Right lobe of liver (tissue), 6 donors: ENCODE results near the gene CD99. TPM values are rescaled to one million over a fixed set of nuclear protein-coding genes. Genes with fewer than 3 reads are reported as not detected.

Source experiments
- ATAC-seq, 4 donors: fragments of 200-7000 bp; cut with Tn5 transposase; one replicate each; pipeline ENCODE4 v1.9.1; 2020; ENCODE audit warnings: mild to moderate bottlenecking in 4 of 4, moderate library complexity in 4 of 4
- DNase-seq, 3 donors: peaks; one replicate each; pipeline ENCODE4 v3.0.0-alpha.2; 2020
- H3K27ac ChIP-seq, 3 donors: fragments of 200-600 bp; one replicate each; pipeline ENCODE4 v1.8.0; 2022
- H3K27me3 ChIP-seq, 2 donors: fragments of 200-600 bp; one replicate each; pipeline ENCODE4 v1.8.0; 2022
- H3K36me3 ChIP-seq, 4 donors: fragments of 200-600 bp; sonication (generic) in 1 of 4; one replicate each; pipeline versions ENCODE4 v1.5.1 to v1.8.0; 2017 to 2022; ENCODE audit warnings: control low read depth in 1 of 4
- H3K4me1 ChIP-seq, 4 donors: fragments of 200-600 bp; sonication (generic) in 1 of 4; one replicate each; pipeline versions ENCODE4 v1.5.1 to v1.8.0; 2017 to 2022; ENCODE audit warnings: control low read depth in 1 of 4
- H3K4me3 ChIP-seq, 3 donors: fragments of 200-600 bp; one replicate each; pipeline ENCODE4 v1.8.0; 2022
- H3K9me3 ChIP-seq, 4 donors: fragments of 200-600 bp; sonication (generic) in 1 of 4; one replicate each; pipeline versions ENCODE4 v1.5.1 to v1.8.0; 2017 to 2022; ENCODE audit warnings: control low read depth in 1 of 4
- CTCF ChIP-seq, 4 donors: fragments of 200-600 bp in 3 of 4; fragments of 450-650 bp in 1 of 4; IDR thresholded peaks; one replicate each; pipeline versions ENCODE4 v1.5.1 to v1.8.0; 2016 to 2022; ENCODE audit warnings: antibody characterized with exemption in 4 of 4, mild to moderate bottlenecking in 2 of 4
- POLR2A ChIP-seq: fragments of 450-650 bp; IDR thresholded peaks from one replicate; pipeline ENCODE4 v1.6.1; 2017; ENCODE audit warnings: antibody characterized with exemption, mild to moderate bottlenecking
- WGBS: methylation state at CpG from one replicate; pipeline ENCODE4 v1.1.6; 2018; ENCODE audit warnings: low coverage, low lambda C conversion rate; ENCODE audit not compliant: insufficient coverage; ENCODE audit errors: missing lambda C conversion rate; 5-methylcytosine and 5-hydroxymethylcytosine counted together
- intact Hi-C, 2 donors: fragments of 100-400 bp; cut with DNase I; formaldehyde crosslinking; loops; one replicate each; pipeline versions ENCODE4 v1.11.2 to v1.14.1; 2022
- total RNA-seq, 6 experiments: library from RNA; depleted of rRNA in 2 of 6; stranded (reverse); fragments of >200 nt in 2 of 6; fragmentation: NEBNext Ultra II Directional in 3 of 6; extraction: Animal tissue kit (Norgen Biotek cat#: 25700) in 3 of 6; gene quantifications; one replicate each; pipeline versions ENCODE4 v1.1.0 to v1.2.4, GENCODE V29; 2016 to 2023
- donor health status: DM: no; HTN: yes; CAD: no.
- donor health status: DM: no; HTN: no; CAD: no.
- donor health status: DM: no; HTN: no; CAD: no.
- donor health status: DM: no; HTN: yes; CAD: no.
- donor health status: DM: no; HTN: yes; CAD: no.

Gene CD99
- total RNA-seq, 6 experiments from 2014 or later: 88.5 to 139 (median 119) TPM

GRCh38 chrX:2654436-2655340 lies 36.4 kb upstream of the CD99 start:
- peak; percentile 89 to 94 (median 92) for ATAC-seq
- peak overlapping the region; percentile 23 to 93 (median 77) for H3K27ac ChIP-seq

GRCh38 chrX:2656257-2656836 lies 34.7 kb upstream of the CD99 start:
- H3K27ac ChIP-seq: peak overlapping the region in 2 of 3 donors; percentile 77 to 93
- H3K9me3 ChIP-seq: no peaks in the 10 kb centered on the region
- ATAC-seq: peak in 3 of 4 donors; percentile 5 to 7 (median 6)
- TF ChIP-seq CTCF (IDR thresholded peaks at IDR 0.05) (no peak), POLR2A (no peak)
- no peak for DNase-seq
- H3K4me1 ChIP-seq: peaks cover 0 to 45% (median 8%) of the 10 kb centered on the region in 4 donors
- H3K27me3 ChIP-seq: no peaks in the 10 kb centered on the region
- WGBS: 31% methylated on average over 7 of the region's 7 CpGs
- intact Hi-C loops: loop anchor here in 1 of 2 donors (10.0 kb wide), 1 partner anchor 168 kb away; the partner anchor contains the start of gene GYG2
- no peak overlapping the region for H3K4me3 ChIP-seq
- no peaks in the 10 kb centered on the region for H3K36me3 ChIP-seq

More at GRCh38 chrX:2654436-2655340, 36.4 kb upstream of the CD99 start:
- Histone ChIP-seq H3K4me3 (peak overlapping the region; percentile 30 to 50 (median 43)), H3K4me1 (peaks cover 0 to 45% (median 8%) of the 10 kb centered on the region in 4 donors), H3K36me3 (no peaks in the 10 kb centered on the region), H3K9me3 (no peaks in the 10 kb centered on the region), H3K27me3 (no peaks in the 10 kb centered on the region)
- 18% methylated on average over 12 of the region's 13 CpGs for WGBS
- TF ChIP-seq CTCF (IDR thresholded peaks at IDR 0.05) (peak in 2 of 4 donors; percentile 12), POLR2A (no peak)
- peak; percentile 78 to 94 (median 83) for DNase-seq
- intact Hi-C loops: loop anchor here in 1 of 2 donors (10.0 kb wide), 1 partner anchor 170 kb away; the partner anchor contains the start of gene GYG2

GRCh38 chrX:2657532-2658113 lies 33.5 kb upstream of the CD99 start:
- H3K27ac ChIP-seq: peak overlapping the region in 1 of 3 donors; percentile 25
- WGBS: 54% methylated on average over 6 of the region's 6 CpGs
- ATAC-seq (peak; percentile 46 to 60 (median 57)), DNase-seq (no peak)
- H3K9me3 ChIP-seq: no peaks in the 10 kb centered on the region
- intact Hi-C loops: loop anchor here in 1 of 2 donors (10.0 kb wide), 1 partner anchor 167 kb away; the partner anchor contains the start of gene GYG2
- H3K4me3 ChIP-seq: no peak overlapping the region
- H3K36me3 ChIP-seq: no peaks in the 10 kb centered on the region
- no peak for TF ChIP-seq POLR2A
- no peak for TF ChIP-seq CTCF (IDR thresholded peaks at IDR 0.05)
- H3K27me3 ChIP-seq: no peaks in the 10 kb centered on the region
- H3K4me1 ChIP-seq: peaks cover 0 to 45% (median 8%) of the 10 kb centered on the region in 4 donors

- no peak overlapping the region for H3K27ac ChIP-seq
- ATAC-seq (no peak), DNase-seq (no peak)
- H3K4me3 ChIP-seq: no peak overlapping the region
- intact Hi-C loops: loop anchor here in 1 of 2 donors (10.0 kb wide), 1 partner anchor 166 kb away; the partner anchor contains the start of gene GYG2
- TF ChIP-seq CTCF (IDR thresholded peaks at IDR 0.05) (no peak), POLR2A (no peak)
- H3K36me3 ChIP-seq: no peaks in the 10 kb centered on the region
- H3K27me3 ChIP-seq: no peaks in the 10 kb centered on the region
- 54% methylated on average over 5 of the region's 5 CpGs for WGBS
- no peaks in the 10 kb centered on the region for H3K9me3 ChIP-seq
- peaks cover 0 to 40% (median 8%) of the 10 kb centered on the region in 4 donors for H3K4me1 ChIP-seq
These were observed 32.4 kb upstream of the CD99 start for GRCh38 chrX:2658585-2659292.
